ENCODE data around the gene SURF1.

The SURF1 gene

DNA sequence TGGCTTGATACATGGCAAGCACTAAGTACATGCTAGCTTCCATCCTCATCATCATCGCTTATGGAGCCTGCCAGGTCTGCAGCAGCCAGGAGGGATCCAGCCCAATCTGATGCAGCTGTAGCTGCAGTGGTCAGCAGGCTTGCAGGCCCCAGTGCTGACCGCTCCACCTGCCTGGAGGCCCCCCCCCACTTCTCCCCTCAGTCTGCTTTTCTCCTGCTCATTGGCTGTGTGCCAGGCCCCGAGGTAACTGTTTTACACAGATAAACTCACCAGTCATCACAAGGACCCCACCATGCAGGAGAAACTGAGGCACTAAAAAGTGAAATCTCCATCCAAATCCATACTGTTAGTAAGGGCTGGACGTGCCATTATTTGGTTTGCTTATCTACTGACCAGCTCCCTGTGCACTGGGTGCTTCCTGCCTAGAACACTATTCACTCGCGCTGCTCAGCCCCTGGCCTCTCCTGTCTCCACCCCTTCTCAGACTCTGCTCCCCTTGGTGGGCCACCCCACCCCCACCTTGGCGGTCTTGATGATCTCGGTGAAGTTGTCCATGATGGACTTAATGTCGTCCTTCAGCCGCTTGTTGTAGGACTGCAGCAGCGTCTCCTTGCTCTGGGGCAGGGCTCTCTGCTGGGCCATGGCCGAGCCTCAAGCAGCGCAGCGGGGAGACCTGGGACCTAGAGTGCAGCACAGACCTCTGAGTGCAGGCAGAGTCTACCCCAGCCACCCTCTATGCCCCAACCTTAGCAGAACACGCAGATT is 10.1 kb downstream of the SURF1 start:
- Mint-ChIP-seq H3K27ac (no peak overlapping the region), H3K9me3 (no peaks in the 10 kb centered on the region)
- TF ChIP-seq, protein P1, sequence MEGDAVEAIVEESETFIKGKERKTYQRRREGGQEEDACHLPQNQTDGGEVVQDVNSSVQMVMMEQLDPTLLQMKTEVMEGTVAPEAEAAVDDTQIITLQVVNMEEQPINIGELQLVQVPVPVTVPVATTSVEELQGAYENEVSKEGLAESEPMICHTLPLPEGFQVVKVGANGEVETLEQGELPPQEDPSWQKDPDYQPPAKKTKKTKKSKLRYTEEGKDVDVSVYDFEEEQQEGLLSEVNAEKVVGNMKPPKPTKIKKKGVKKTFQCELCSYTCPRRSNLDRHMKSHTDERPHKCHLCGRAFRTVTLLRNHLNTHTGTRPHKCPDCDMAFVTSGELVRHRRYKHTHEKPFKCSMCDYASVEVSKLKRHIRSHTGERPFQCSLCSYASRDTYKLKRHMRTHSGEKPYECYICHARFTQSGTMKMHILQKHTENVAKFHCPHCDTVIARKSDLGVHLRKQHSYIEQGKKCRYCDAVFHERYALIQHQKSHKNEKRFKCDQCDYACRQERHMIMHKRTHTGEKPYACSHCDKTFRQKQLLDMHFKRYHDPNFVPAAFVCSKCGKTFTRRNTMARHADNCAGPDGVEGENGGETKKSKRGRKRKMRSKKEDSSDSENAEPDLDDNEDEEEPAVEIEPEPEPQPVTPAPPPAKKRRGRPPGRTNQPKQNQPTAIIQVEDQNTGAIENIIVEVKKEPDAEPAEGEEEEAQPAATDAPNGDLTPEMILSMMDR (IDR thresholded peaks at IDR 0.05) = no peak

DNA sequence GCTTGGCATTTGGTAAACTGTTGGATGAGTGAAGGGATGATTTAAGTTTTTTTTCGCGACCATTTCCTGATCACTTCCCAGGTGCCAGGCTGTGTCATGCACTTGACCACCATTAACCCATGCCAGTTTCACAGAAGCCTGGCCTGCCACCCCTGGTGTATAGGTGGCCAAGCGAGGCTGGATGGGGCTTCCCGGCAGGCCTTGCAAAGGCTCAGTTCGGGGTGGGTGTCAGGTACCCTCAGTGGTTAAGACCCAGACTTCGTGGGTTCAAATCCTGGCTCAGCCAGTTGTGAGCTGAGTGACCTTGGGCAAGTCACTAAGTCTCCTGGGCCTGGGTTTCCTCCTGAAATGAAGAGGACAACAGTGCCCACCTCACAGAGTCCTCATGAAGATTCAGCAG is 10.7 kb downstream of the SURF1 start:
- Mint-ChIP-seq H3K9me3 (no peaks in the 10 kb centered on the region), H3K4me3 (no peak overlapping the region), H3K27ac (no peak overlapping the region), H3K36me3 (ENCODE audit: low read depth) (peaks cover 40% of the 10 kb centered on the region), H3K4me1 (peaks cover 36% of the 10 kb centered on the region), H3K27me3 (ENCODE audit: low read depth, poor library complexity) (no peaks in the 10 kb centered on the region)
- TF ChIP-seq, protein P1 (IDR thresholded peaks at IDR 0.05) = no peak
- no peak for DNase-seq

More for the DNA sequence above, 10.1 kb downstream of the SURF1 start:
- peaks cover 43% of the 10 kb centered on the region for H3K36me3 Mint-ChIP-seq (ENCODE audit: low read depth)
- peak overlapping the region; percentile 97 for H3K4me3 Mint-ChIP-seq
- H3K27me3 Mint-ChIP-seq (ENCODE audit: low read depth, poor library complexity) = no peaks in the 10 kb centered on the region
- H3K4me1 Mint-ChIP-seq = peaks cover 37% of the 10 kb centered on the region
- DNase-seq = no peak

DNA sequence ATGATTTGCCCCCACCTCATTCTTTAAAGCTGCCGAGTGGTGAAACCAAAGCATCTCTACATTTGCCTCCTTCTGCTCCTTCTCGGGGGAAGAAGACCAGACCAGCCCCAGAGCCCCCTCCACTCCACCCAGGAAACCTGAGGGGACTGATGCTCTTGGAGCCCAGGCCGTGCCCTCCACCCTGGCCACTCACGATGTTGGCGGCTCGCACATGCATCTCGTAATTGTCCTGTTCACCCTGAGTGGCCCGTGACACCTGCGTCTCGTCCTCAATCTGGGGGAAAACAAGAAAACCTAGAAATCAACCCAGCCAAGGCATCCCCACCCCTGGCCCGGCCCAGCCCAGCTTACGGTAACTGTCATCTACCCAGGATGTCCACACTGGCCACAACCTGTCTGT is 11.3 kb downstream of the SURF1 start:
- no peaks in the 10 kb centered on the region for H3K27me3 Mint-ChIP-seq (ENCODE audit: low read depth, poor library complexity)
- no peak overlapping the region for H3K27ac Mint-ChIP-seq
- H3K4me3 Mint-ChIP-seq = no peak overlapping the region
- no peaks in the 10 kb centered on the region for H3K9me3 Mint-ChIP-seq
- H3K36me3 Mint-ChIP-seq (ENCODE audit: low read depth) = peaks cover 40% of the 10 kb centered on the region
- TF ChIP-seq, protein P1 (IDR thresholded peaks at IDR 0.05) = no peak
- DNase-seq = no peak
- H3K4me1 Mint-ChIP-seq = peaks cover 30% of the 10 kb centered on the region

DNA sequence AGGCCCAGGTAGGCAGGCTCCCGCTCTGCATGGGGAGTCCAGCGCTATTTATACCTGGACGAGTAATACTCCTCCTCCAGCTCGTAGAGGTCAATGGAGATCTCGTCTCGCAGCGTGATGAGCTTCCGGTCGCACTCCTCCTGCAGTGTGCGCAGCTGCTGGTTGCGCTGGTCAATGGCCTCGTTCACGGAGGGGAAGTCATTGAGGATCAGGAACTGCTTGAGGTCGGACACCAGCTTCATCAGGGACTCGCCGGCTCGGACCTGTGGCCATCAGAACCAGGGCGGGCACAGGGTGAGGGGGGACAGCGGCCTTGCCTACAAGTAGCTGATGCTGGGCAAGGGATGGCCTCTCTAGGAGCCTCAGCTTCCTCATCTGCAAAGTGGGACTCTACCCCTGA is 12.2 kb downstream of the SURF1 start:
- Mint-ChIP-seq H3K27me3 (ENCODE audit: low read depth, poor library complexity) (no peaks in the 10 kb centered on the region), H3K36me3 (ENCODE audit: low read depth) (peaks cover 40% of the 10 kb centered on the region), H3K27ac (no peak overlapping the region), H3K9me3 (no peaks in the 10 kb centered on the region), H3K4me3 (no peak overlapping the region), H3K4me1 (peaks cover 21% of the 10 kb centered on the region)
- DNase-seq = no peak
- TF ChIP-seq, protein P1 (IDR thresholded peaks at IDR 0.05) = no peak

DNA sequence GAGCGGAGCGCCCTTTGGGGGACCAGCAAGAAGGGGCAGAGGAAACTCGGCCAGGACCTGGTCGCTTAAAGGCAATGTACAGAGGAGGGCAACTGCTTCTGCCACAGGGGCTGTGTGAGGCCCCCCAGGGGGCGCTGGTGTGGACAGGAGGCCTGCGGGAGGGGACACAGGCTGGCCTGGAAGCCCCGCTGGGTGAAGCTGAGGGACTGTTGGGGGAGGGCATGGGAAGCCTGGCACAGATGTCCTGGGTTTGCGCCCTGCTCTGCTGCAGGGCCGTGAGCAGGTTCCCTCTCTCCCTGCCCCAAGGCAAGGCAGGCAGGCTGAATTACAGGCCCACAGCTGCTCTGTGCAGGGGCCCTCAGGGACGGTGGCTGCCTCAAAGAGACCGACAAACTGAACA is 13.7 kb downstream of the SURF1 start:
- H3K4me1 Mint-ChIP-seq = peaks cover 19% of the 10 kb centered on the region
- TF ChIP-seq, protein P1 (IDR thresholded peaks at IDR 0.05) = no peak
- no peak for DNase-seq
- H3K9me3 Mint-ChIP-seq = no peaks in the 10 kb centered on the region
- H3K27me3 Mint-ChIP-seq (ENCODE audit: low read depth, poor library complexity) = no peaks in the 10 kb centered on the region
- H3K4me3 Mint-ChIP-seq = no peak overlapping the region
- peaks cover 36% of the 10 kb centered on the region for H3K36me3 Mint-ChIP-seq (ENCODE audit: low read depth)
- no peak overlapping the region for H3K27ac Mint-ChIP-seq

DNA sequence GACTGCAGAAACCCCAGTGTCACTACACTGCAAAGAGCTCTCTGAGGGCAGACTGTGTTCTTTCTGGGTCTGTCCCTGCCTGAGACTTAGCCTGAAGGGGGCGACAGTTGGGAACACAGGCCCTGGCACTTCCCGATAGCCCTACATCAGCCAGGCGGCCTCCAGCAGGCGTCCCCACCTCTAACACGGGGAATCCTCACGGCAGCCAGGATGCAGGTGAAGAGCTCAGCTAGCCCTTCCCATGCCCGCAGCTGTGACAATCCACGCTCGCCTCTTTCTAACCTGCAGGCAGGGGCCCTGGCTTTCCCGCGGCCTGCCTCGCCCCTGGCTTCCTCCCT is 14.2 kb downstream of the SURF1 start:
- Mint-ChIP-seq H3K4me3 (no peak overlapping the region), H3K9me3 (no peaks in the 10 kb centered on the region), H3K36me3 (ENCODE audit: low read depth) (peaks cover 36% of the 10 kb centered on the region), H3K27me3 (ENCODE audit: low read depth, poor library complexity) (no peaks in the 10 kb centered on the region), H3K27ac (peak overlapping the region; percentile 77), H3K4me1 (peaks cover 17% of the 10 kb centered on the region)
- TF ChIP-seq, protein P1 (IDR thresholded peaks at IDR 0.05) = no peak
- DNase-seq = no peak

All from nephron progenitor cell (in vitro differentiated cells).